NAMALWA (cell line): Measurements from ENCODE around the gene ADIPOQ.
A peak's percentile ranks its signal among the peaks of the same experiment; 100 is the strongest.
"Not testable (repeated sequence)": the region's sequence is repeated elsewhere in the genome, so short reads cannot be mapped to it uniquely, and the experiment has no call there.

Experiments used
- DNase-seq: peaks from one replicate; pipeline ENCODE4 v3.0.0-alpha.2; 2015; ENCODE audit warnings: low spot score

Gene ADIPOQ

DNA sequence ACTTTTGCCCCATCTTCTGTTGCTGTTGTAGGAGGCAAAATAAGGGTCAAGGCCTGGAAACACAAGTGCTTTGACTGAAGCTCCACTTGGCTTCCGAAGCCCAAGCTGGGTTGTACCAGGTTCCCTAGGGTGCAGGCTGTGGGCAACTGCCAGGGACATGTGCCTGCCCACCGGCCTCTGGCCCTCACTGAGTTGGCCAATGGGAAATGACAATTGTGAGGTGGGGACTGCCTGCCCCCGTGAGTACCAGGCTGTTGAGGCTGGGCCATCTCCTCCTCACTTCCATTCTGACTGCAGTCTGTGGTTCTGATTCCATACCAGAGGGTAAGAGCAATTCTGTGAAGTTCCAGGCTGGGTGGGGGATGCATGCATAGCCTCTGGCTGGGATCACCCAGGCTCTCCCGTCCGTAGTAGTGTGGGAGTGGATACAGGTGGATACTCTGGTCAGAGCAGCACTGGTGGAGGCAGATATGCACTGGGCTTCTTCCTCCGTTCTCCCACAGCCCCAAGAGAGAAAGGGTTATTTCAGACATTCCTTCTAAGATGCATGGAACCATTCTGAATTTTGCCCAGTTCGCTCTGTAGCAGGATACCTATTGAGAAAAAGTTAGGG, at the start of gene ADIPOQ:
ADIPOQ (plus strand) TSS at position 285 of the 613 bp plus-strand sequence. CDS start 10,349 bp downstream, outside the sequence.
- DNase-seq, result no peak

DNA sequence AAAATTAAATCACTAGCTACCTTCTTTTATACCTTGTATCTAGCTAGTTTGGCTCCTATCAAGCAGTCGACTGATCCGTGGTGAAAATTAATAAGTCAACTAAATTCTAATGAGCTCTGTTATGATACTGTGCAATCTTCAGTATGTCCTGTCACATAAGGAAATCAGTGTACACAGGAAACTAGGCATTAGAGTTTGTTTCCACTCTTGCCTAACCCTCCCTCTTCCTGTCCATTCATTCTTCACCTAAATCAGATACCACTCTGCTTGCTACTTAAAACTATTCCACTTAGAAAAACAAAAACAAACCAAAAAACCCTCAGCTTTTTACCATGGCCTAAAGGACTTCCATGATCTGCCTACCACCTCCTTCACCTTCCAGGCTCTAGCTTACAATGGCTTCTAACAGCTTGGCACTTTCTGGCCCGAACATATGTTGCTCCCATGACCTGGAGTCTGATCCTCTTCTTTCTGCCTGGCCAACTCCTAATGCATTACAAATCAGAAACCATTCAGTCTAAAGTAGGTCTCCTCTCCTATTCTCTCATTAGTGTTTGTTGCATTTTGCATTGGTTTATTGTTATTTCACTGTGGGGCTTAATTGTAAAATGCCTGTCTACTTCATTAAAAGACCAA, 44.2 kb upstream of the ADIPOQ start:
- no peak for DNase-seq

DNA sequence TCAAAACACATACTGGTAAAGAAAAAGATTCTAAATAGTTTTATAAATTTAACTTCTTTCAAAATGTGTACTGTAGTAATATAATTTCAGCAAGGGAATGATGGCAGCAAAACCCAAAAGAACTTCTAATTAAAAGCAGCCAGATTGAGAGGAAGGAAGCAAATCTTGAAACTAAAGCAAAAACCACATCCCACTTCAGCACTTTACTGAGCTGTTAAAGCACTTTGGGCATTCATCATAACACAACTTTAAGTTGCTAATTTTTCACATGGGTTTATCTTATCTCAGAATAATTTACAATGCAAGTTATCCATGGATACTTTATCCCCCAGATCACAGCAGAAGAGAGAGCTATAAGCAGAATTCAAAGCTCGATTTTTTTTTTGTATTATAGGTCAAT, 42.2 kb upstream of the ADIPOQ start:
- DNase-seq, result no peak

DNA sequence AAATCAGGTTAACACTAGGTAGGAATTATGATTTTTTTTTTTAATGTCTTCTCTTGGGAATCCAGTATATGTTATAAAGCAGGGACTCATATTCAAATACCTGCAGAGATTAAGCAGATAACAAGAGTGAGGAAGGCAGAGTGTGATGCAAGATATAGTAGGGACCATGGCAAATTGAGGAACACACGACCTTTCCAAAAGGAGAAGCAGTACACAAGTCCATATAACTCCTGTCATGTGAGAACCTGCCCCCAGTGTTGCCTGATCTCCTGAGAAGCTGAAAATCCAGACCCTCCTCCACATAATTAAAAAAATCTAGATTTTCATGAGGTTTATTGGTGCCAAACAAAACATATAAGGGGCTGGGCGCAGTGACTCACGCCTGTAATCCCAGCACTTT, 39.8 kb upstream of the ADIPOQ start:
- DNase-seq, result no peak

DNA sequence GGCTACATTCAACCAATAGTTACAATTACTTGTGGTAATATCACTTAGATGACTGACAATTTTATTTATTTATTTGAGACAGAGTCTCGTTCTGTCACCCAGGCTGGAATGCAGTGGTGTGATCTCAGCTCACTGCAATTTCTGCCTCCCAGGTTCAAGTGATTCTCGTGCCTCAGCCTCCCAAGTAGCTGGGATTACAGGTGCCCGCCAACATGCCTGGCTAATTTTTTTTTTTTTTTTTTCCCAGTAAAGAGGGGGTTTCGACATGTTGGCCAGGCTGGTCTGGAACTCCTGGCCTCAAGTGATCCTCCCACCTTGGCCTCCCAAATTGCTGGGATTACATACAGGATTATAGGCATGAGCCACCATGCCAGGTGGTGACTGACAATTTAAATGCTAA, 39.1 kb upstream of the ADIPOQ start:
- DNase-seq, result not testable (repeated sequence)

DNA sequence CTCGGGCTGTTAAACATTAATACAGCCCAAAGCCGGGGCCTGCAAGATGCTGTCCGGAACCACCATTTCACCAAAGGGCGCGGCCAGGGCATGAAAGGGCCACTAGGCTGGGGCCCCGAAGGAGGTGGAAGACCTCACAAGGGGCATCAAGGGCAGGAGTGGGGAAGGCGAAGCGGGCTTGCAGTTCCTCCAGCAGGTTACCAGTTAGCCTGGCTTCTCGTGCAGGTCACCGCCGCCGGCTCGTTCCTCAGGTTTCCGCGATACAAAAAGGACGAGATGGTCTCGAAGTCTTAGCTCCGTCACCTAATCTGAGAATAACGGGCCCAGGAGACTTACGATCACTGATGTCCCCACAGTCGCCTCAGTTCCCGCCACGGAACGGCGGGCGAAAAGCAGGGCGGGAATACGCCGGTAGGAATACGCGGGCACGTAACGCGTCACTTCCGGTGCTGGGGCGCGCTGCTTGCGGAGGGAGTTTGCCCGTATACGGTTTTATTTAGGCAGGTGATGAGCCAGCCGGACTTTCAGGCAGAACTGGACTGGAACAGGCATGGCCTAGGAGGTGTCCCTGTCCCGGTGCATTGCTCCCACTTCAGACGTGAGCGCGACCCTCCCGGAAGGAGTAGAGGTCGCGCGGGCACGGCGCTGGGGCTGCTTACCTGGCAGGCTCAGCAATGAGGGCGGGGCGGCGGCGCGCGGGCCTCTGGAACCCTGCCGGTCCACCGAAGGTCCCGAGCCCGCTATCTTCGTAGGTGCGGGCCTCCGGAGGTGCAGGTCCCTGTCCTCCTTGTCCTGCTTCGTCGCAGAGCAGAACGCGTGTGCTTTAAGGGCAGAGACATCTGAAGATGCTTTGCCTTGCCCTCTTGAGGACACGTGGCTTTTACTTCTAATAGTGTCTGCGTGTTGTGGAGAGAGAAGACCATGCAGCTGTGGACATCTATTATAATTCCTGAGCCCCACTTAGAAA, 36.1 kb upstream of the ADIPOQ start, which contains the start of gene RFC4:
RFC4 (minus strand) TSS at position 394 of the 967 bp plus-strand sequence. CDS start 1,769 bp downstream, outside the sequence.
- DNase-seq, result peak; percentile 88

DNA sequence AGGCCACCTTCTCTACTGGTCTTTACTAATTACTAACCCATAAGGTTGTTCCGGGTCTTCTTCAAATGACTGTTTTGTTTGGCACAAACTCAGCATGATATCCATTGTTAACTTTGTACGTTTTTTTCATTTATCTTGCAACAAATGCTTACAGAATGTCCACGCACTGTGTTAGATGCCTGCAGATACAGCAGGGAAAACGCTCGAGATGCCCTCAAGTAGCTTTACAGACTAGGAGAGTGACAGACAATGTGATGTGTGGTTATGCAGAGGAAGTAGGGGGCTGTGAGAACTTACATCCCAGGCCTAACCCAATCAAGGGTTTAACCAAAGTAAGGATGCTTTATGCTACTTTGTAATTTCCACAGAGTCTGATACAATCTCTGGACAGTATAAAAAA, 35.3 kb upstream of the ADIPOQ start:
- no peak for DNase-seq

DNA sequence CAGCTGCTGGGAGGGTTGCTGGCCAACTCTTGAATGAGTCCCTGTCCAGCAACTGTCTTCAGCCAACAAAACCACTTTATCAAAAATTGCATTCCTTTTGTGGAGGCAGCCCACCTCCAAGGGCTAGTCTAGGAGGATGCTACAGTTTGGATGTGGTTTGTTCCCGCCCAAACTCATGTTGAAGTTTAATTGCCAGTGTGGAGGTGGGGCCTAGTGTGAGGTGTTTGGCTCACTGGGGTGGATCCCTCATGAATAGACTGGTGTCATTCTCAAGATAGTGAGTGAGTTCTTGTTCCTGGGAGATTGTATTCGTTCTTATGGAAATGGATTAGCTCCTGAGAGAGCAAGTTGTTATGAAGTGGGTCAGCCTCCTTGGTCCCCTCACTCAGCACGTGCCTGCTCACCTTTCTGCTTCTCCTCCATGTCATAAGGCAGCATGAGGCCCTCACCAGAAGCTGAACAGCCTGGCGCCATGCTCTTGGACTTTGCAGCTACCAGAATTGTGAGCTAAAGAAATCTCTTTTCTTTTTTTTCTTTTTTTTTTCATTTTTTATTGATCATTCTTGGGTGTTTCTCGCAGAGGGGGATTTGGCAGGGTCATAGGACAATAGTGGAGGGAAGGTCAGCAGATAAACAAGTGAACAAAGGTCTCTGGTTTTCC, 32.0 kb upstream of the ADIPOQ start:
- DNase-seq, result no peak

DNA sequence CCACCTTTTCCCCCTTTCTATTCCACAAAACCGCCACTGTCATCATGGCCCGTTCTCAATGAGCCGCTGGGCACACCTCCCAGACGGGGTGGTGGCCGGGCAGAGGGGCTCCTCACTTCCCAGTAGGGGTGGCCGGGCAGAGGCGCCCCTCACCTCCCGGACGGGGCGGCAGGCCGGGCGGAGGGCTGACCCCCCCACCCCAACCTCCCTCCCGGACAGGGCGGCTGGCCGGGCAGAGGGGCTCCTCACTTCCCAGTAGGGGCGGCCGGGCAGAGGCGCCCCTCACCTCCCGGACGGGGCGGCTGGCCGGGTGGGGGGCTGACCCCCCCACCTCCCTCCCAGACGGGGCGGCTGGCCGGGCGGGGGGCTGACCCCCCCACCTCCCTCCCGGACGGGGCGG, 31.2 kb upstream of the ADIPOQ start:
- DNase-seq, result not testable (repeated sequence)

DNA sequence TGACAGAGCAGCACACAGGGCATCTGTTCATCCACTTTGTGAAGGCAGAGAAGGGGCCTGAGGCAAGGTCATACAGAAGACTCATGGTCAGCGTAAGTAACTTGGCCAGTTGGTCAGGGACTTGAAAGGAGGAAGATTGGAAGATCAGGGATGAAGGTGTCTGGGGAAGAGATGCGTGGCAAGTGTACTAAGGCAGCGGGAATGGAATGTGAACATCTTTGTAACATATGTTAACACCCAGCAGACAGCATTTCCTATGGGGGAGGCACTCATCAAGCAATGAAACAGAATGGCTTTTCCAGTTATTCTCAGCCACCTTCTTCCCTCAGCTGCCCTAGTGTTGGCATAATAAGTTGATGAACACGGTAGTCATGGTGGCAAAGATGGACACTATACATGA, 28.4 kb upstream of the ADIPOQ start:
- no peak for DNase-seq

DNA sequence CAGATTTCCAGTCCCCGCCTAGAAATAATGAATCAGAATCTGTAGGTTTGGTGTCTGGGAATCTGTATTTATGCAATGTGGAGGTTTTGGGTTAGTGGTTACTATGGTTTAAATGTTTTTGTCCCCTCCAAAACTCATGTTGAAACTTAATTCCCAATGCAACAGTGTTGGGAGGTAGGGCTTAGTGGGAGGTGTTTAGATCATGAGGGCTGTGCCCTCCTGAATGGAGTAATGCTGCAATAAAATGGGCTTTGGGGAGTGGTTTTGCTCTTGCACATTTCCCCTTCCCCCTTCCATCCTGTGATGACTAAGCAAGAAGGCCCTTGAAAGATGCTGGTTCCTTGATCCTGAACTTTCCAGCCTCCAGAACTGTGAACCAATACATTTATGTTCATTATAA, 27.1 kb upstream of the ADIPOQ start:
- DNase-seq, result no peak

DNA sequence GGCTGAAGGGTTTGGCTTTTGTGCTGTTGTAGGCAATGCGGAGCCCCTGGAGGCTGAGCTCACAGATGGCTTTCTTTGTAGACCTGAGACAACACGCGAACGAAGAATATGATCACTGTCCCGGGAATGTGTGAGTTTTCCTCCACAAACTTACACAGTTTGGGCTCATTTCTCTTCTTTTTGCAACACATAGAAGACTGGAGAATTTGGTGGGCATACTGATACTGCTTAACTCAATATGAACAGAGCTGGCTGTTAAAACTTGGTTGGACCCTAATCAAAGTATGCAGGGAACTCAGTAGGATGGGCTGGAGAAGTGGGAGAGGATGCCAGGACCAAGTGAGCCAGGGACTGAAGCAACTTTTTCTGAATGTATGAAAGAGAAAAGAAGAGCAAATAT, 24.0 kb upstream of the ADIPOQ start:
- DNase-seq, result no peak

DNA sequence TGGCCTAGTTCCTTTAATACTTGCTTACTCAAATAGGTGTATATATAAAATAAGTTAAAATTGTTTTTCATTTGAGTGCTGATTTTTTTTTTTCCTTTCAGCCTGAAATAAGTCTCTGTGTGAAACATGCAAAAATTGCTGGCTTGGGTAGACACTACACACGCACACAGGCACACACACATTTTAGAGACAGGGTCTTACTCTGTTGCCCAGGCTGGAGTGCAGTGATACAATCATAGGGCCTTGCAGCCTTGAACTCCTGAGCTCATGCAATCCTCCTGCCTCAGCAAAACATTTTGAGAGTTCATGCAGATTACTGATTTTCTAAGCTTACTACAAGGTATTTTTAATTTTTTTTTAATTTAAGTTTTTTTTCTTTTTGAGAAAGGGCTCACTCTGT, 23.6 kb upstream of the ADIPOQ start:
- no peak for DNase-seq

DNA sequence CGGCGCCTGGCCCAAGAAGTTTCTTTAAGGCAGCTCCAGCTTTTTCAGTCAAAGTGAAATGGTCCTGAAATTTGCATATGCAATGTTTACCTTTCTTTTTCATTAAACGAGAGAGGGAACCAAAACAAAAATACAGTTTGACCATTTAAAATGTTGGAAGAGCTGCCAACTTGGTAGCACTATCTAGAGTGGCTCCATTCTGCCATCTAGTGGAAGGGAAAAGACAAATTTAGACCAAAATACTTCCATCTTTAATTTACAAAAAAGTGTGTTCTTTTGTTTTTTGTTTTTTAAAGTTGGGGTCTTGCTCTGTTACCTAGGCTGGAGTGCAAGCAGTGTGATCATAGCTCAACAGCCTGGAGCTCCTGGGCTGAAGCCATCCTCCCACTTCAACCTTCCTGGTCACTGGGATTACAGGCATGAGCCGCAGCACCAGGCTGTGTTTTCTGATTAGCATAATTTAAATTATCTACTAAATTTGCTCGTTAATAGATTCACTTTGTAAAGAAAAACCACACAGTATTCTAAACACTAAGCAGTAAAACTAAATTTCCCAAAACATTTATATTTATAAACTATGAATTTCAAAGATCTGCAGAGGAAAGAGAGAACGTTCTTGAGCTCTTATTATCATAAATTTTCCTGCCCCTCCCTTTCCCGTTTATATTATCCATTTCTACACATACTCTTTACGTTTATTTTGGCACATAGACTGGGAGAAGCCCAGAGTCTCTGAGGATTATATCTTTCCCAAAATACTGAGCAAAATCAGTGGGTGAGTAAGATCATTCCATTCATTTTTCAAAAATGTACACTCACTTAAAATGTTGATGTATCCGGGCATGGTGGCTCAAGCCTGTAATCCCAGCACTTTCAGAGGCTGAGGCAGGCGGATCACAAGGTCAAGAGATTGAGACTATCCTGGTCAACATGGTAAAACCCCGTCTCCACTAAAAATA, 20.8 kb upstream of the ADIPOQ start:
- peak; percentile 78 for DNase-seq

DNA sequence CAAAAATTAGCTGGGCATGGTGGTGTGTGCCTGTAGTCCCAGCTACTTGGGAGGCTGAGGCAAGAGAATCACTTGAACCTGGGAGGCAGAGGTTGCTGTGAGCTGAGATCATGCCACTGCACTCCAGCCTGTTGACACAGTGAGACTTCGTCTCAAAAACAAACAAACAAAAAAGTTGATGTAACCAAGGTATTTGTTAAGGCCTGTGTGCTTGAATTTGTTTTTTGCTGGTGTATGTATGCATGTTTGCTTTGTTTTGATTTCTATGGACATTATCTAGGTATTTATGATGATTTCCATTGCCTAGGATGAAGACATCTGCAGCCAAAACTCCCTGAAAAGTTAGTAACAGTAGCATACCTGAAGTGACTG, 20.1 kb upstream of the ADIPOQ start:
- not testable (repeated sequence) for DNase-seq

DNA sequence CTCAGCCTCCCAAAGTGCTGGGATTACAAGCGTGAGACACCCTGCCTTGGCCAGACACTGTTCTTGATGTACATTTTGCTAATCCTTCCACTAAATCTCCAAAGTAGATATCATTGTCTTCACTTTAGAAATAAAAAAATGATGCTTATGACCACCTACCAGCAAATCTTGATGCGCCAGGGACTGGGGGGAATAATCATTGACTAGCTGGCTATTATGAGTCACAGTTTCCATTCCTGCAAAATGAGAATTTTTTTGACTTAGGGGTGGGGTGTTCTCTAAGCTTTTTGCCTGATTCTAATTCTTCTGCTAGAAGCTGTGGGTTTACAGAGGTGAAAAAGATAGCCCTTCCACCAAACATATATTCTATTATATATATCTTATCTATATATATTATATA, 19.1 kb upstream of the ADIPOQ start:
- DNase-seq, result no peak

DNA sequence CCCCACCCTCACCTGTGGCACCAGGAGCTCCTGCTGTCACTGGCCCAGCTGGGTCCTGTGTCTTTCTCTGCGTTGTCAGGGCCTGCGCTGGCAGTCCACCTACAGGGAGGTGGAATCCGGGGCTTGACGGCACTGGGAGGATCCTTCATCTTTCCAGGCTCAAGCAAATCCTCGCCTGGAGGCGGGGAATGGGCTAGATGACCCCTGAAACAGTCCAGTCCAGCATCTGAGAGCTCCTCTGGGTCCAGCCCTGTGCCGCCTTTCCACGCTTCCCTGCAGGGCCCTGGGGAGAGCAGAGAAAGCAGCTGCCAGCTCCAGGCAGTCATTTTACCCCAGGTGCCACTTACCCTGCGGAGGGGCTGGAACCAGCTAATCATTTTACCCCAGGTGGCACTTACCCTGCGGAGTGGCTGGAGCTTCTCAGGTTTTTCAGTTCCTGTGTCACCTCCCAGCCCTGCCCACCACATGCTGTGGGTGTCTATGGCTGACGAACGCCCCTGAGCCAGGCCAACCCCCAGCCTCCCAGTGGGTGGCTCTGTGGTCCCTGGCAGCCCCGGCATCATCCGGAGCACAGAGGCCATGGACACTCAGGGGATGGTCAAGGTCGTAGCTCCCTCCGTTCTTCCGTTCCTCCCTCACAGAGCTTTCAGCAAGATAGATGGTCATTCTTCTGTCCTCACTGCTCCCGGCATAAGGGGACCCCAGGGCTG, 17.9 kb upstream of the ADIPOQ start:
- no peak for DNase-seq

DNA sequence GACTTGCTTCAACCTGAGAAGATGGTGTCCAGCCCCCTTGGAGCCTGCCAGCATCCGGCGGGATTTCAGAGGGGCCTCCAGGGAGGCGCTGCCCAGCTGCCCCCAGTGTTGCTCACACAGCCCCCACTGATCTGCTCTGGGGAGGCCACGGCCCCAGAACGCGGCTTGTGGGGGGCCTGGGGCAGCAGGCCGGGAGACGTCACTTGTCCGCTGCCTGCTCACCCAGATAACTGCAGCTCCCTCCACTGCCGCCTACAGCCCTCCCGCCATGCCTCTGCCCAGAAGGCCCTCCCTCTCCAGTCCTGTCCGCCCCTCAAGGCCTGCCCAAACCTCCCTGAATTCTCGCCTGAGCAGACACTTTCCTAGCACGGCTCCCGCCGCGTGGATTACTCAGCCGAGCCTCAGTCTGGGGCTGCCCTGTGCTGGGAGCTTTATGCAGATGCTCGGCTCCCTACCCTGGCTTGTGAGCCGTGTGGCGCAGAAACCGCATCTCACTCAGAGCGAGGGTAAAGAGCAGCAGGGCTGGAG, 17.2 kb upstream of the ADIPOQ start:
- DNase-seq, result peak; percentile 37

DNA sequence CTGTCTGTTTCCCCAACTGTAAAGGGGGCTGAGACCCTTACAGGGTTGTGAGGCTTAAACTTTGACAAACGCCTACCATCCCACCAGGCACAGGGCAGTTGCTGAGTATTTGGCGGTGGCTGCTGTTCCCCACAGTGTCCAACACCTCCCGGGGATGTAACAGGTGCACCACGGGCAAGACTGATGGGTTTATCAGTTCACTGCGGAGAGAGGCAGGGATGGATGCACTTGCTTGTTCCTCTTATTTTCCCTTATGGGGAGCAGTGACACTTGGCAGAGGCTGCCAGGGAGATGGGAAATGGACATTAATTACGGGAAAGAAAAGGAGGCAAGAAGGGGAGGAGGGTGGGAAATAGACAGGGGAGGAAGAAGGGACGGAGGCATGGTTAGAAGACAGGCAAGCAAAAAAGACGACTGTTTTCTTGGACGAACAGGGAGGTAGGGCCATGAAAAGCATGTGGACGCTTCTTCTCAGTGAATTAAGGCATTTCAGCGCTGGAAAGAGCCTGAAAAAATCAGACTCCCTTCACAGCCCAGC, 16.6 kb upstream of the ADIPOQ start:
- DNase-seq, result no peak

DNA sequence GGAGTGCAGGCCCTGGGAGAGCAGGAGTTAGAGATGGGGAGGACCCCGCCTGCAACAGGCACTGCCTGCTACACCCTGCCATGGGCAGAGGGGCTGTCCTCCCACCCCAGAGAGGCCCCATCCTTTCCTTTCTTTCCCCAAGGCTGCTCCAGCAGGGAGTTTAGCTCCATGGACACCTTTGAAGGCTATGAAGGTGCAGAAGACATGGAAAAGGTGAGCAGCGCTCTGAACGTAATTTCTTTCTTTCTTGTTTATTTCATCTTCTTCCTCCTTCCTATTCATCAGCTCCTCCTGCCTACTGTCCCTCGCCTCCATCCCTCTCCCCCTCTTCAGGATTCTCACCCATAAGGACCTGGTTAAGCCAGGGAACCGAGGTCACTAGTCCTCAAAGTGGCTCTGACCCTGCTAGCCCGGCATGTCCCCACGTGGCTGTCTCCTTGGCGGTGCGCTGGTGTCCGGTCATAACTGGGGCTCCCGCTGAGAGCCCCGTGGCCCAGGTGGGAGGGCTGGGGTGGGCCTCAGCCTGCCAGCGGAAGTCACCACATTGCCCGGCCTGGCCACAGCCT, 16.0 kb upstream of the ADIPOQ start:
- DNase-seq, result no peak
